Measurements from ENCODE around the gene PIRT.

Gene PIRT

GRCh38 chr17:10787306-10788045 is 50.4 kb downstream of the PIRT start:
- no peak overlapping the region for H3K4me3 ChIP-seq (ENCODE audit: low read length)
- no peaks in the 10 kb centered on the region for H3K36me3 ChIP-seq (replicated peaks; ENCODE audit: insufficient read depth, low read length)
- H3K27ac ChIP-seq (ENCODE audit: low read length), result no peak overlapping the region
- H3K9ac ChIP-seq (ENCODE audit: low read length), result no peak overlapping the region
- H3K9me3 ChIP-seq (replicated peaks; ENCODE audit: insufficient read depth, low read length), result no peaks in the 10 kb centered on the region
- H3K4me1 ChIP-seq (ENCODE audit: low read length), result no peaks in the 10 kb centered on the region
- H3F3A ChIP-seq (ENCODE audit: insufficient read depth, low read length), result no peaks in the 10 kb centered on the region
- TF ChIP-seq CTCF (IDR thresholded peaks at IDR 0.05; ENCODE audit: low read length) (no peak), EZH2phosphoT487 (IDR thresholded peaks at IDR 0.05; ENCODE audit: low read length) (no peak), EZH2 (optimal IDR thresholded peaks at IDR 0.05; ENCODE audit: low read depth, low read length) (no peak)
- no peak overlapping the region for H2AFZ ChIP-seq (ENCODE audit: low read length)
- DNase-seq, result no peak
- H3K4me2 ChIP-seq (ENCODE audit: low read depth, low read length), result no peak overlapping the region
- no peaks in the 10 kb centered on the region for H3K79me2 ChIP-seq (ENCODE audit: low read length)
- no peaks in the 10 kb centered on the region for H4K20me1 ChIP-seq (ENCODE audit: insufficient read depth, low read length)
- no peaks in the 10 kb centered on the region for H3K9me2 ChIP-seq (replicated peaks; ENCODE audit: insufficient read depth, low read length)
- H3K27me3 ChIP-seq (replicated peaks; ENCODE audit: insufficient read depth, low read length), result no peaks in the 10 kb centered on the region

GRCh38 chr17:10785295-10785694 is 52.6 kb downstream of the PIRT start:
- Histone ChIP-seq H3K9me3 (replicated peaks; ENCODE audit: insufficient read depth, low read length) (no peaks in the 10 kb centered on the region), H3F3A (ENCODE audit: insufficient read depth, low read length) (no peaks in the 10 kb centered on the region), H3K9ac (ENCODE audit: low read length) (no peak overlapping the region), H3K4me3 (ENCODE audit: low read length) (no peak overlapping the region), H2AFZ (ENCODE audit: low read length) (no peak overlapping the region), H3K27ac (ENCODE audit: low read length) (no peak overlapping the region), H3K79me2 (ENCODE audit: low read length) (no peaks in the 10 kb centered on the region), H4K20me1 (ENCODE audit: insufficient read depth, low read length) (no peaks in the 10 kb centered on the region), H3K4me2 (ENCODE audit: low read depth, low read length) (no peak overlapping the region), H3K27me3 (replicated peaks; ENCODE audit: insufficient read depth, low read length) (no peaks in the 10 kb centered on the region), H3K36me3 (replicated peaks; ENCODE audit: insufficient read depth, low read length) (no peaks in the 10 kb centered on the region), H3K4me1 (ENCODE audit: low read length) (no peaks in the 10 kb centered on the region), H3K9me2 (replicated peaks; ENCODE audit: insufficient read depth, low read length) (no peaks in the 10 kb centered on the region)
- TF ChIP-seq EZH2phosphoT487 (IDR thresholded peaks at IDR 0.05; ENCODE audit: low read length), result no peak
- TF ChIP-seq CTCF (IDR thresholded peaks at IDR 0.05; ENCODE audit: low read length), result no peak
- no peak for TF ChIP-seq EZH2 (optimal IDR thresholded peaks at IDR 0.05; ENCODE audit: low read depth, low read length)
- no peak for DNase-seq

GRCh38 chr17:10779609-10780008 is 58.3 kb downstream of the PIRT start:
- Histone ChIP-seq H2AFZ (ENCODE audit: low read length) (no peak overlapping the region), H3K36me3 (replicated peaks; ENCODE audit: insufficient read depth, low read length) (no peaks in the 10 kb centered on the region), H3F3A (ENCODE audit: insufficient read depth, low read length) (no peaks in the 10 kb centered on the region), H3K4me1 (ENCODE audit: low read length) (no peaks in the 10 kb centered on the region), H3K27ac (ENCODE audit: low read length) (no peak overlapping the region), H3K4me3 (ENCODE audit: low read length) (no peak overlapping the region), H3K27me3 (replicated peaks; ENCODE audit: insufficient read depth, low read length) (no peaks in the 10 kb centered on the region), H3K9ac (ENCODE audit: low read length) (no peak overlapping the region), H4K20me1 (ENCODE audit: insufficient read depth, low read length) (no peaks in the 10 kb centered on the region), H3K9me3 (replicated peaks; ENCODE audit: insufficient read depth, low read length) (no peaks in the 10 kb centered on the region), H3K4me2 (ENCODE audit: low read depth, low read length) (no peak overlapping the region), H3K79me2 (ENCODE audit: low read length) (no peaks in the 10 kb centered on the region), H3K9me2 (replicated peaks; ENCODE audit: insufficient read depth, low read length) (no peaks in the 10 kb centered on the region)
- no peak for DNase-seq
- TF ChIP-seq EZH2phosphoT487 (IDR thresholded peaks at IDR 0.05; ENCODE audit: low read length) (no peak), EZH2 (optimal IDR thresholded peaks at IDR 0.05; ENCODE audit: low read depth, low read length) (no peak), CTCF (IDR thresholded peaks at IDR 0.05; ENCODE audit: low read length) (no peak)
